COLO668 (cell line): Measurements from ENCODE around the gene ZNF618.
"Not testable (repeated sequence)": the region's sequence is repeated elsewhere in the genome, so short reads cannot be mapped to it uniquely, and the experiment has no call there.

ENCODE experiments used
- DNase-seq: peaks from one replicate; lab custom pipeline; 2025; ENCODE audit not compliant: unreplicated experiment; lab: John Stamatoyannopoulos, UW

The ZNF618 gene

DNA sequence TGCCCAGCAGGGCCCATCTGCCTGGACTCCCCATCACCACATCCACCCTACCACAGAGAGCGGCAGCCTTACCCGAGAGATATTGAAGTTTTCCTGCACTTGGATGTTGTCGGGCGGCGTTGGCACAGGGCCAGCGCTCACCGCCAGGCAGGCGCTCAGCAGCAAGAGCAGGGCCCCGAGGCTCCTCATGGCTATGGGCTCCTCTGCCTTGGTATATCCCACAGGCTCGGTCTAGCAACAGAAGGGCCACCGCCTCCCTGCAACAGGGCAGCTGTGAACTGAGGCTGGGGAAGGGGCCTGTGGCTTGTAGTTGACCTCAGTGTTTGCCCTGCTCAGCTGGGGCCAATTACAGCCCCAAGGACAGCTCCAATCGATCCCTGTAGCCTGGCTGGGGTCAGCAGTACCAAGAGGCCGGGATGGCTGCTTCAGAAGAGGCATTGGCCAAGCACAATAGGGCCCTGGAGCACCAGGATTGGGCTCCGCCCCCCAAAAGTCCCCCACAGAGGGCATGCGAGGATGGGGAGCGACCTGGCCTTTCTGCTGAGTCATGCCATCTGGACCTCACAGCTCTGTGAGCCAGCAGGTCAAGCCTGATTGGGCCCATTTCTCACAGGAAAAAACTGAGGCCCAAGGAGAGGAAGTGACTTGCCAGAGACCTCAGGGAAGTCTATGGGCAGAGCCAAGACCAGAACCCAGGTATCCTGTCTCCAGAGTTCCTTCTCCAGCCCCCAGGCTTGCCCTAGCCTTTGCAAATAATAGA is 202.1 kb downstream of the ZNF618 start, which contains the start of gene AMBP:
Gene AMBP, minus strand, starts transcription at position 280 of the 760 bp plus-strand sequence. Its CDS starts 91 bp downstream, at position 189.
- peak; percentile 60 for DNase-seq

DNA sequence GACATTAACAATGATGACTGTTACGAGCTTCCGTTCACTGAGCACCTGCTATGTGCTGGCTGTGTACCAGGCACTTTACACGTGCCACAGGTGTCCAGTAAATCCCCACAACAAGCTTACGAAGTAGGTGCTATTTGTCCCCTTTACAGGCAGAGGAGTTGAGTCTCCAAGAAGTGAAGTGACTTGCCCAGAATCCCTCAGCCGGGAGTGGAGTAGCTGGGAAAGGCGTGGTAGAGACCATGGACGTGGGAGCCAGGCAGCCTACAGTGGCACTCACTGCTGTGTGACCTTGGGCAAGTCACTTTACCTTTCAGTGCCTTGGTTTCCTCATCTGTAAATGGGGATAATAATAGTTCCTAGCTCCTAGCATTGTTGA is 202.7 kb downstream of the ZNF618 start:
- DNase-seq, result no peak

DNA sequence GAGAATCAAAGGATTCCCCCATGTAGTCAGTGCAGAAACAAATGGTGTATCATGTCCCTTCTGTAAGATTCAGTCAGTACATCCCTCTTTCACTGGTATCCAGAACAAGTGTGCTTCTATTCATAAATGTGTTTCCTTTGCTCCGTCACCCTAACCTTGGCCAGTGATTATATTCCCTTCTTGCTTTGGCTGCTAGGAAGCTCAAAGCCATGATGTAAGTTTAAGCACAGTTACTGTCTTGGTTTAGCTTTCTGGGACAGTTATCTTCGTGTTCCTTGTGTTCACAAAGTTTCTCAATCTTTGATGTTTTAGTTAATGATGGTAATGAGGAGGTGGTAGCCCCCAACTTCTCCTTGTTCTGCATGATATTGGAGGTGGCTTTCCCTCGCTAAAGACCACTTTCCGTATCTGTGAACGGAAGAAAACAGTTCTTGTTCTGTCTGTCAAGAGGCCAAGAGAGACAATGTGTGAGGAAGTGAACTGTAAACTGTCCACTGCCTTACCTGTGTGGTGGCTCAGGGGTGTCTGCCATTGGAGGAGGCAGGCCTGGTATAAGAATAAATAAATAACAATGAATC is 204.2 kb downstream of the ZNF618 start:
- no peak for DNase-seq

DNA sequence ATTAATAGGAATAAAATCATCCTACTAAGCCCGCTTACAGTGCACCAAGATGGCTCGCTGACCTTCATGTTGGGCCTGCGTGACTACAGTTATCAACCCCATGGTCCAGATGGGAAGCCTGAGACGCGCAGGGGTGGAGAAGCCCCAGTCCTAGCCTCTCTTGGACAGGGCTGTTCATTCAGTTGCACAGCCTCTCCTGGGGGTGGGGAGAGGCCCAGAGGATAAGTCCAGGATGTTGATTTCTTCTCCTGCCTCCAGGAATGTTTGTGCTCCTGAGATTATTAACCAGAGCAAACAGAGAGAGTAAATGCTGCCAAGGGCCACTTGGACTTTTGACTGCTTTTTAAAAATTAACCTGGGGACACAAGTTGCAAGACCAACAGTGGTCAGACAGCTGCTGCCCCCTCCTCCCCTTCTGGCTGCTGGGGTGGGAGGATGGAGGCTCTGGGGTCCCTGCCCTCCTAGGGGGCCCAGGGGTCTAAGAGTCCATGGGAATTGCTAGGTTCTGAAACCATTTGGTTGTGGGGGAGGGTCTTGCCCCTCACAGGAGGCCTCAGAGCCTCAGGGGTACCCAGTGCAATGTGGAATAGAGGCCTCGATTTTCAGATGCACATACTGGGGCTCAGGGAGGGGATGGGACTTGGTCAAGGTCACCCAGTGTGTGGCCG is 204.8 kb downstream of the ZNF618 start:
- DNase-seq, result peak; percentile 44

DNA sequence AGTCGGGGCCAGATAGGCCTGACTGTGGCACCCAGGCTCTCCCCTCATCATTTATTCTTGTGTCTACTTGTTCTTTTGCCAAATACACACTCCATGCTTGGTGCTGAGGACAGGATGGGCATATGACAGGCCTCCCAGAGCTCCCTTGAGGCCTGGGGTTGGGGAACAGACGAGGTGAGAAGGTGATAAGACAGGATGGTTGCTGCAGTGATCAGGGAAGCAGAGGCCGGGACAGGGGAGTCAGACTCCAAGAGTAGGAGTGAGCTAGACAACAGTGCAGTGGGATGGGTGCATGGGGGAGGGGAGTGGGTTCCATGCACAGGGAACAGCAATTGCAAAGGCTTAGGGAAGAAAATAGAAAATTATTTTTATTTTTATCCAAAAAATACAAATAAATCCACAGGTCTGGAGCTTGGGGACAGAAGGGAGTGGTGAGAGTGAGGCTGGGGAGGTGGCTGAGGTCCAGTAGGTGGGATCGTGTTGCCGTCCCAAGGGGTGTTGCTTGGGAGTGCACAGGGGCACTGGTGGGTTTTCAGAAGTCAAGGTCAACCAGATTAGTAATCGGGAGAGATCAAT is 205.4 kb downstream of the ZNF618 start:
- DNase-seq, result no peak

DNA sequence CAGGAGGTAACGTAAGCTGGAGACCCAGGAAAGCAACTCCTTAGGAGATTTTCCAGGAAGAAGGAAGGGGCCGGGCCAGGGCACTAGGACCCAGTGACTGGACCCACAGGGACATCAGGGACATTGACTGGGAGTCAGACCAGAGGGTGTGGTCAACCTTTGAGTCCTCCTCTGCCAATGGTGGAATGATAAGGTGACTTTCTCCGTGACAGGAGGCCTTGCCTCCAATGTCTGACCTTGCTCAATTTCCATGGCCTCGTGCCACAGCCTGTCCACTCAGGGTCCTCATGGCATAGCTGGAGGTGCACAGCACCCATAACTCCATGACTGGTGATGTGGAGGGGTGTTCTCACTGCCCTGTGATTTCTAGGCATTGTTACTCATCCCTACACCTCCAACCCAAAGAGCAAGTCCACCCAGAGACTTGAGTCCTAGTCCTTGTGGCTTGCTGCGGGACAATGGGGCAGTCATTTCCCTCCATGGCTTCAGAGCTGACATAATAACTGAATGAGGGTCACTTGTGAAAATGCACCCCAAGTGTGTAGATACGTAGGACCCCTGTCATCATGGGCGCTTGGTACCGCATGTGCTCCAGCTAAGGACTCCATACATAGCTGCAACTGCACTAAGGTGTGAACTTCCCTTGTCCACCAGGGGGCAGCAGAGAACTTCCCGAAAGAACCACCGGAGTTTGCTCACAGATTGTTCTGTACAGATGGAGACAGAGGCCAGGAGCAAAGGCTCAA is 206.1 kb downstream of the ZNF618 start:
- peak; percentile 87 for DNase-seq

DNA sequence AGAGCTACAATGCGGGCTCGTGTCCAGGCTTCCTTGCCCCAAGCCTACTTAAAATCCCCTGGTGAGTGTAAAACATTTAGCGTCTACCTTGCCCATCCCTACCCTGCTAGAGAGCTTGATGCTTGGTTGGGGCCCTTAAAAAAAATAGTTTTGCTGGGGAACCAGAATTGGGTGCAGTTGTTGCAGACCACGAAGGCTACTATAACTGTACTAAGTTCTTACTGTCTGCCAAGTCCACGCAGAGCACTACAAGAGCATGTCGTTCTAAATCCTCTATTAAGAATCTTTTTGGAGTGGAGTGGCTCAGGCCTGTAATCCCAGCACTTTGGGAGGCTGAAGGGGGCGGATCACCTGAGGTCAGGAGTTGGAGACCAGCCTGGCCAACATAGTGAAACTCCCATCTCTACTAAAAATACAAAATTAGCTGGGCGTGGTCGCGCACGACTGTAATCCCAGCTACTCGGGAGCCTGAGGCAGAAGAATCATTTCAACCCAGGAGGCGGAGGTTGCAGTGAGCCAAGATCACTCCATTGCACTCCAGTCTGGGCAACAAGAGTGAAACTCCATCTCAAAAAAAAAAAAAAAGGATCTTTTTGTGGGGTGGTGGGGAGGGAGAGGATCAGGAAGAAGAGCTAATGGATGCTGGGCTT is 206.8 kb downstream of the ZNF618 start:
- not testable (repeated sequence) for DNase-seq

DNA sequence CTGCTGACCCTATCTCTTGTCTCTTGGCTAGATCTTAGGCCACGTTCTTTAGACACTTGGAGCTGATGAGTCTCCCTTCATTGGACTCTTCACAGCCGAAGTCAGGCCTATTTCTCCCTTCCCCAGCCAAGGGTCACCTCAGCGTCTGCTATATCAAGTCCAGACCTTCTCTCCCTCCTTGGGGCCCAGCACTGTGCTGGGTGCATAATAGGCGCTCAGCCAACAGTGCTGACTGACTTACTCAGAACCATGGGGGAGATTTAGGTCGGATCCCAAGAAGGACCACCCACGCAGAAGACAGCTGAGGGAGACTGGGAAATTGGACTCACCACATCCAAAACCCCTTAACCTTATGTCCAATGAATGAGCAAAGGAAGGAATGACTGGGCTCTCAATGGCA is 207.6 kb downstream of the ZNF618 start:
- no peak for DNase-seq

DNA sequence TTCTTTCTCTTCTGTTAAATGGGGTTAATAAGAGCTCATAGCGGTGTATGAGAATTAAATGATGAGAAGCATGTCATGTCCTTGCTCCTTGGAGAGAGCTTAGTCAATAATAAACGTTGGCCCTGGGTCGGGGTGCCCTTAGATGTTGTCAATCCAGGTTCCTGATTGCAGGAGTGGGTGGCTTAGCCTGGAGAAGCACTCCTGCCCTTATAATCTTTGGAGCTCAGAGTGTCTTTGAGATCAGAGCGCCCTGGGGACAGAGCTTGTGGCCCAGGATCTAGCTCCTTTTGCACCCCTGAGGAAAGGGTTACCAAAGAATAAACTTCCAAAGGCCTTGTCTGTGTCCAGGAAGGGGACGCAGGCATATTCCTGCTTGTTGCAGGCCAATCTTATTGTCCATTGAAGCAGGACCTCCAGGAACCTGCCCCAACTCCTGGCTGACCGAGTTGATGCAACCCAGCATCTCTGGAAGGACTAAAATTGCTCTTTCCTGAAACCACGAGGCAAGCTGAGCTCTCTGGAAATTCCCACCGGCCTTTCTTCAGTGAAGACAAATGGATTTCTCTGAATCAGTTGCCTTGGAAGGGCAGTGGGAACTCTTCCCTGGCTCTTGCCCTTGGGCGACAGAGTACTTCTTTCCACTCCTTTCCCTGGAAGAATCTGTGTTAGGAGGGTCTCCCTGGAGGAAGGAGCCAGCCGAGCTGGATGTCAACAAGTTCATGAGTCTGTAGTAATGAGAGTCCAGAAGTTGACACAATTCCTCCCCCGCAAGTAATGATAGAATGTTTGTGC is 208.4 kb downstream of the ZNF618 start:
- DNase-seq, result no peak

DNA sequence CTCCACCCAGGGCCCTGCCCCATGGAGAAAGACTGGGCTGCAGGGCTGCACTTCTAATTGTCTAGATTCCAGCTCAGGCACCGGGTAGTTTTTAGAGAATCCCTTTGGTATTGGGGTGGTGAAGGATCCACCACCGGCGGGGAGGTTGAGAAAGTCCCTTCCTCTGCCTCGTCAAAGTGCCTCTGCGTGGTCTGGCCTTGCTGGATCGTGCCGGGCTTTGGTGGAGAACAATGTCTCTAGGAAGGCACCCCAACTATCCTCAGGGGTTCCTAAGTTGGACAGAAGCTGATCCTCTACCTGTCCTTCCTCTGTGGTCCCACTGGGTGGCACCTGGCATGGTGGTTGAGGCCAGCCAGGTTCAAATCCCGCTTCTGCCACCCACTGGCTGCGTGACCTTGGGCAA is 209.3 kb downstream of the ZNF618 start:
- DNase-seq, result no peak

DNA sequence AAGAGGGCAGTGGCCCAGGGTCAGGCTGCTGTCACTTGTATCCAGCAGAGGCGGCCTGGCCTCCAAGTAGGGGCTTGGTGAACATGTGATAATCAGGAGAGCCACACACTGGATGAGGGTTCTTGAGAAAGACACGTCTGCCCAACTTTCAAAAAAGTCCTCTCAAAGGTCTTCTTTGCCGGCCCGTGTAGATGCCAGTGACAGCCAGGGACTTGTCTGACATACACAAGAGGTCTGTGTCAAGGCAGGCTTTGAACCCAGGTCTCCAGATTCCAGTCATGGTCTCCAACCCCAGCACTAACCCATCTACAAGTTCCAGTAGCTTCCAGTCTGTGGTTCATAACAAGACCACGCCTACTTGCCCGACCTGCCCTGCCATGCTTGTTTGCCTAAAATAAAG is 209.9 kb downstream of the ZNF618 start:
- DNase-seq, result no peak

DNA sequence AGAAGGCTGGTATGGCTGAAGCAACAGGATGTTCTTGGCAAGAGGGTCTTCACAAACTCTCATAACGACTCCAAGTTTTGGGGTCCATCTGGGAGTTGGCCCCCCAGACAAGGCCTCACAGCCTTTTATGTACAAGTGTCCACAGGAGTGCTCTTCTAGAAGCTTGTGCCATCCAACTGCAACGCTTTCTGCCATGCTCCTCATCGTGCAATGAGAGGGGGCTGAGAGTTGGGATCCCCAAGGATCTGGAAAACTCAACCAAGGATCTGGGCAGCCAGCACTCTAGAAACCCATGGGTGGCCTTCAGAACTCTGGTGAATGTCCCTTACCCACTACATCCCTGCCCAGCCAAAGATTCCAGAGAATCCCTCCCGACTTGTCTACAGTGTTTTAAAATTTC is 210.5 kb downstream of the ZNF618 start:
- DNase-seq, result no peak

DNA sequence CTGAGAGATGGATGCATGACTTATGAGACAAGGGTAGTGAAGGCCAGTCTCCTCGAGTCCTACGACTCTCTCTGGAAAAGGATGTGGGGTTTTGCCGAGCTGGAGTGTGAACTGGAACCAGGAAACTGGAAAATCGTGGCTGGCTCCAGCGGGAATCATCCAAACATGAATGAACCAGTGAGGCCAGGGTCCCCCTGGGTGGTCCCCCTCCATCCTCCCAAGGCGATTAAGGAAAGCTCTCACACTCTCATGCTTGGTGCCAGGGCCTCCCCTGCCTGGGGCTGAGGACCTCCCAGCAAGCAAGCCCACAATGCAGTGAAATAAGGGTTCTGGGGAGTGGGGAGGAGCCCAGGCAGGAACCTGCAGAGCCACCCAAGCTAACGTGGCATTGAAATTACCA is 211.6 kb downstream of the ZNF618 start:
- DNase-seq, result no peak

DNA sequence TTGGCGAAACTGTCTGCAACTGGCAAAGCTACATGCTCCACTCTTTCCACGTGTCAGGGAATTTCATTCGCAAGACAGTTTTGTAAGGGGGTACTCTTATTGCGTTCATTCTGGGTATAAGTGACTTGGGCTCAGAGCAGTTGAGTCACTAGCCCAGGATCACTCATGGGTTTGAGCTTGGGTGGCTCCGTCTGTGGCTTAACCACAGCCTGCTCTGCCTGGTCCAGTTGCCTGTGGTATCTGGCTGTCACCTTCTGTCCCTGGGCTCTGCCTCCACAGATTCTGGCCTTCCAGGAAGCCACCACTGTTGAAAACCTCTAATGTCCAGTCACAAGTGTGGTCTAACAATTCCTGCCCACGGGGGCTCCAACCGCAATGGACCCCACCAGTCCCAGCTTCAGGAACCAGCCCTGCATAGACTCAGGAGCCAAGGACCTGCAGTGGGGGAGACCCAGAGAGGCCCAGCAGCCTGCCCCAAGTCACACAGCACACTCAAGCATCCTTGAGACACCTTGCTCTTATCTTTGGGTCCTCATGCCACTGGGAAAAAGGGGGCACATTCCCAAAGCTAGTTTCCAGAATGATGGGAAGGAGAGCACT is 212.6 kb downstream of the ZNF618 start:
- no peak for DNase-seq

DNA sequence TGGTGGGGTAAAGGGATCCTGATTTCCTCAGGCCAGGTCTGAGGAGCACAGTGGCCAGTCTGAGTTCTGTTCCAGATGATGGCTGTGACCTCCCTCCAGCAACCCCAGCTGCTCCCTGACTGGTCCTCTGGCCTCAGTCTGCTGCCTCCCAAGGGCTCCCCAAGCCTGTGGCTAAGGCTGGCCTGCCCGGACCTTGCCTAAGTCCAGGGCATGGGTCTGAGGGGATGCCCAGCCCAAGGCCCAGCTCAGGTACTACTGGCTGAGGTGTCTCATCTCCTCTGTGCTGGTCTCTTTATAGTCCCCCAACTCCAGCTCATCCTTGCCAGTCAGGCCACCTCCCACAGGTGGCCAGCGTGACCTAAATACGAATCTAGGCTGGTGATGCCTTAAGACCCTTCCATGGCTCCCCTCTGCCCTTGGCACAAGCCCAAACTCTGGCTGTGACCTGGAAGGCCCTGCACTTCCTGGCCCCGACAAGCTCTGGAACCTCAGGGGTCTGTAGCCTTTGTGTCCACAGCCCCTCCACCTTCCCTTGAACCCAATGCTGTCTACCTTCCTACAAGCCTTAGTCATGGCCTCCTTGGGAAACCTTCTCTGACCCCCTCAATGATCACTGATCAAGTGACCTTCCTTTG is 213.2 kb downstream of the ZNF618 start:
- DNase-seq, result no peak

DNA sequence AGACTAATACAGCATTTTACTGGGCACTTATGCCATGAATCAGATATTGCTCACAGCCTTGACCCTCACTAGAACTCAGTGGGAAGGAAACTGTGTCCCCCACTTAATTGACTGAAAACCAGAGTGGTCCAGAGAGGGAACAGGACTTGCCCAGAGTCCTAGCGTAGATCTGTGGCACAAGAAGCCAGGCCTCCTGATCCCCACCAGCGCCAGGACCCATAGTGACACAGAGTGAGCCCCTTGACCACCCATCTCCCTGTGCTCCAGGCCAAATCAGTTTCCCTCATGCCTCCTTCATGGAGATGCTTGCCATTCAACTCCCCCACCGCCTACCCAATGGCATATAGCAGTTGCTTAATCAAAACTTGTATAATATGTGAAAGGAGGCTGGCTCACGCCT is 214.7 kb downstream of the ZNF618 start:
- DNase-seq, result no peak

DNA sequence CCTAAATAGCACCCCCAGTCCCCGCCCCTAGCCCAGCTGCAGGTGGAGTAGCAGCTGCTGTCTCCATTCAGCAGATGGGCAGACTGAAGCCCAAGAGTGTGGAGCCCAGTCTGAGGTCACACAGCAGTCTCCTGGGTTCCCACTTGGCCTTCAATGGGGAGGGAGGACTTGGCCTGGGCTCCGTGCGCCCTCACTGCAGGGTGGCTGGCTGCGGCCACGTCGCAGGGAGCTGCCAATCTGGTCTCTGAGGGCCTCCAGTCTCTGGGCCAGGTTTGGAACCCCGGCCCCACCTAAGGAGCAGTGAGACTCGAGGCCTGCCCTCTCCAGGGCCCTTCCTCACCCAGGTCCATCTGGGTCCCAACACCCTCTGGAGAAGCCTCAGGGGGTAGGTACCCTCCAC is 215.6 kb downstream of the ZNF618 start:
- DNase-seq, result no peak

DNA sequence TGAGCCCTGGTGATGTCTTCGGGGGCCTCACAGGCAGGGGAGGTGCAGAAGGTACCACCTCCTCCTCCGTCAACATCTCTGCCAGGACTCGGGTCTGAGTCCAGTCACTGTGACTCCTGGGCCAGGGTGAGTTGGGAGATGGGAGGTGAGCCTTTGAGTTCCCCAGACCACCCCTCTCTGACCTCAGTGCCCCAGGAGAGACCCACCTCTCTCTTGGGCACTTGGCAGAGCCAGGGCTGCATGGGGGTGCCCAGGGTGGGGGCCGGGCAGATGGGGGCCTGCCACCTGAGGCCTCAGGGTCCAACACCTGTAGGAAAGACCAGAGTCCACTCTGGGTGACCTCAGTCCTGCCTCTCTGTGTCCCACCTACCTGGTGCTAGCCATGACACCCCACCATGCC is 216.2 kb downstream of the ZNF618 start:
- no peak for DNase-seq

DNA sequence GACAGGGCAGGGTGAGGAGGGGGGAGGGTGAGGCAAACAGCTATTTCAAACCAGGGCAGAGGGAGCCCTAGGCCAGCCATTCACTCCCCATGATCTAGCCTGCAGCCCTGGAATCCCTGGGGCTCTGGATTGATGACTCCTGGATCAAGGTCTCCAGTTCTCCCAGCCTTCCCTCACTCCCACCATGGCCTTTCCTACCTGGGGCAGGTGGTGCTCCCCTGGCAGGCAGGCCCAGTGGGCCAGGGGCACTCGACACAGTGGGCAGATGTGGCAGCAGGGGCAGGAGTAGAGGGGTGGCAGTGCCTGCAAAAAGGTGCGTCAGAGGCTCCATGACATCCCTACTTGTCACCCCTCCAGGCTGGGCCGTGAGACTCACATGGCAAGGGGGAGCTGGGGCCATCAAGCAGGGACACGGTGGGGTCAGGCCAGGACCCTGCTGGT is 216.9 kb downstream of the ZNF618 start:
- no peak for DNase-seq
